Tibial nerve (tissue), 4 donors: ENCODE measurements around the gene TNRC6C.

Source experiments
- EP300 ChIP-seq, 2 donors: sonication (generic); formaldehyde crosslinking; IDR thresholded peaks; one replicate each; pipeline ENCODE4 v1.6.1; 2017; ENCODE audit warnings: antibody characterized with exemption in 2 of 2, mild to moderate bottlenecking in 1 of 2
- POLR2A ChIP-seq, 2 donors: fragments of 450-650 bp; IDR thresholded peaks; one replicate each; pipeline ENCODE4 v1.6.1; 2017; ENCODE audit warnings: antibody characterized with exemption in 2 of 2, mild to moderate bottlenecking in 2 of 2, moderate library complexity in 2 of 2
- TF ChIP-seq, protein P1 (sequence below), 5 experiments: fragments of 200-600 bp in 3 of 5; fragments of 450-650 bp in 2 of 5; sonication (generic) in 3 of 5; IDR thresholded peaks; one replicate each; pipeline ENCODE4 v1.5.1; 2016 to 2019; ENCODE audit warnings: antibody characterized with exemption in 5 of 5, mild to moderate bottlenecking in 3 of 5, moderate library complexity in 2 of 5

GRCh38 chr17:78146471-78146869, 188.0 kb downstream of the TNRC6C start:
- TF ChIP-seq, protein P1, sequence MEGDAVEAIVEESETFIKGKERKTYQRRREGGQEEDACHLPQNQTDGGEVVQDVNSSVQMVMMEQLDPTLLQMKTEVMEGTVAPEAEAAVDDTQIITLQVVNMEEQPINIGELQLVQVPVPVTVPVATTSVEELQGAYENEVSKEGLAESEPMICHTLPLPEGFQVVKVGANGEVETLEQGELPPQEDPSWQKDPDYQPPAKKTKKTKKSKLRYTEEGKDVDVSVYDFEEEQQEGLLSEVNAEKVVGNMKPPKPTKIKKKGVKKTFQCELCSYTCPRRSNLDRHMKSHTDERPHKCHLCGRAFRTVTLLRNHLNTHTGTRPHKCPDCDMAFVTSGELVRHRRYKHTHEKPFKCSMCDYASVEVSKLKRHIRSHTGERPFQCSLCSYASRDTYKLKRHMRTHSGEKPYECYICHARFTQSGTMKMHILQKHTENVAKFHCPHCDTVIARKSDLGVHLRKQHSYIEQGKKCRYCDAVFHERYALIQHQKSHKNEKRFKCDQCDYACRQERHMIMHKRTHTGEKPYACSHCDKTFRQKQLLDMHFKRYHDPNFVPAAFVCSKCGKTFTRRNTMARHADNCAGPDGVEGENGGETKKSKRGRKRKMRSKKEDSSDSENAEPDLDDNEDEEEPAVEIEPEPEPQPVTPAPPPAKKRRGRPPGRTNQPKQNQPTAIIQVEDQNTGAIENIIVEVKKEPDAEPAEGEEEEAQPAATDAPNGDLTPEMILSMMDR (IDR thresholded peaks at IDR 0.05): no peak
- TF ChIP-seq POLR2A (IDR thresholded peaks at IDR 0.05) (no peak), EP300 (IDR thresholded peaks at IDR 0.05) (no peak)
